SK-N-MC (cell line): ENCODE results near the gene CD2AP.

Source experiments
- EZH2 ChIP-seq: fragments of 200-600 bp; sonication (generic); IDR thresholded peaks from one replicate; pipeline ENCODE4 v1.6.1; 2017; ENCODE audit warnings: antibody characterized with exemption
- FOXP2 ChIP-seq: optimal IDR thresholded peaks from 2 replicates; pipeline ENCODE3; 2011; ENCODE audit warnings: mild to moderate bottlenecking, moderate library complexity; ENCODE audit not compliant: insufficient read depth; ENCODE audit errors: extremely low read length, control extremely low read depth
- POLR2AphosphoS5 ChIP-seq: IDR thresholded peaks from 2 replicates; pipeline ENCODE4 v1.6.1; 2012; ENCODE audit warnings: mild to moderate bottlenecking, low read depth, low read length, borderline replicate concordance

- TF ChIP-seq POLR2AphosphoS5 (no peak), EZH2 (no peak), FOXP2 (no peak)
Observed at GRCh38 chr6:47520282-47520681, 42.7 kb downstream of the CD2AP start.
